Measurements from ENCODE around the gene KCNC2. TPM values are rescaled to one million over a fixed set of nuclear protein-coding genes. Genes with fewer than 3 reads are reported as not detected.

The KCNC2 gene
- total RNA-seq, 3 donors from 2014 or later, result 0.29 to 1.3 TPM; not detected in 1

DNA sequence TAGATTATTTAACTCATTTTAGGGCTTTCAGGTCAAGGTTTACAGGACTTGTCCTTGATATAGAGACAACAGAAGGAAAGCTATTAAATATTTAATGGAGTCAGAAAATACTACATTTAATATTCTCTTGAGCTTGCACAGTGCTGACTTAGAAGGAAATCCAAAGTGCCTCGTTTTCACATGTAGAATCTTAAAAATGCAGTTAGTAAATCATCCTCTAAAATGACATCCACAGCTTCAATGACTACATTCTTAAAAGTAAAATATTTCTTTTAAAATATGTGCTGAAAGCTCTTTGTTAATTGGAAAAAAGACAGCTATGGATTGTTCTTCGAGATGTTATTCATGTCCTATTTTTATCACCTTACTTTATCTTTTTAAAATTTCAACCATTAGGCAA, 146.9 kb downstream of the KCNC2 start:
- TF ChIP-seq, protein P1, sequence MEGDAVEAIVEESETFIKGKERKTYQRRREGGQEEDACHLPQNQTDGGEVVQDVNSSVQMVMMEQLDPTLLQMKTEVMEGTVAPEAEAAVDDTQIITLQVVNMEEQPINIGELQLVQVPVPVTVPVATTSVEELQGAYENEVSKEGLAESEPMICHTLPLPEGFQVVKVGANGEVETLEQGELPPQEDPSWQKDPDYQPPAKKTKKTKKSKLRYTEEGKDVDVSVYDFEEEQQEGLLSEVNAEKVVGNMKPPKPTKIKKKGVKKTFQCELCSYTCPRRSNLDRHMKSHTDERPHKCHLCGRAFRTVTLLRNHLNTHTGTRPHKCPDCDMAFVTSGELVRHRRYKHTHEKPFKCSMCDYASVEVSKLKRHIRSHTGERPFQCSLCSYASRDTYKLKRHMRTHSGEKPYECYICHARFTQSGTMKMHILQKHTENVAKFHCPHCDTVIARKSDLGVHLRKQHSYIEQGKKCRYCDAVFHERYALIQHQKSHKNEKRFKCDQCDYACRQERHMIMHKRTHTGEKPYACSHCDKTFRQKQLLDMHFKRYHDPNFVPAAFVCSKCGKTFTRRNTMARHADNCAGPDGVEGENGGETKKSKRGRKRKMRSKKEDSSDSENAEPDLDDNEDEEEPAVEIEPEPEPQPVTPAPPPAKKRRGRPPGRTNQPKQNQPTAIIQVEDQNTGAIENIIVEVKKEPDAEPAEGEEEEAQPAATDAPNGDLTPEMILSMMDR (IDR thresholded peaks at IDR 0.05), result no peak
- TF ChIP-seq POLR2A (IDR thresholded peaks at IDR 0.05), result no peak
- no peak for TF ChIP-seq POLR2AphosphoS5 (IDR thresholded peaks at IDR 0.05)
- no peaks in the 10 kb centered on the region for H3K9me3 ChIP-seq
- intact Hi-C loops (cut with DNase I; ENCODE audit: low total_unique reads), result loop anchor here (10.0 kb wide), 1 partner anchor 698 kb away; no protein-coding TSS in a partner anchor
- H3K36me3 ChIP-seq, result no peaks in the 10 kb centered on the region
- H3K27ac ChIP-seq, result no peak overlapping the region
- no peaks in the 10 kb centered on the region for H3K27me3 ChIP-seq
- no peak for DNase-seq (ENCODE audit: low spot score in 2 of 2)
- no peak overlapping the region for H3K4me3 ChIP-seq
- H3K4me1 ChIP-seq, result no peaks in the 10 kb centered on the region

DNA sequence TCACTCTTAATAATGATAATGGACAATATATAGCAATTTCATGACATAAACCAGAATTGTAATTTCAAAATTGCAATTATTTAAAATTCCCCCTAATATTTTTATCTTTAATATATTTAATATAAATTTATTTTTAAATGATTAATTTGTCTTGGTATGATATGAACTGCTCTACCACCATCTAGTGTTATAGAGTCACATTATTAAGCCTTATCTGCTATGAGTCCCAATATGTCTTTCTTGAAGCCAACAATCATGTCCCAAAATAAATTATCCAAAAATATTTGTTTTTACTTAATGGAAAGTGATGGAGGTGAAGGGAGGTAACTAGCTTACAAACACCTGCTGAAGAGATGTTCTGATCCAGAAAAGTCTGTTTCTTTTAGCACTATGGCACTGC, 151.4 kb downstream of the KCNC2 start:
- TF ChIP-seq, protein P1 (IDR thresholded peaks at IDR 0.05), result no peak
- TF ChIP-seq POLR2A (IDR thresholded peaks at IDR 0.05) (no peak), POLR2AphosphoS5 (IDR thresholded peaks at IDR 0.05) (no peak)
- Histone ChIP-seq H3K36me3 (no peaks in the 10 kb centered on the region), H3K9me3 (no peaks in the 10 kb centered on the region), H3K27ac (no peak overlapping the region), H3K27me3 (no peaks in the 10 kb centered on the region), H3K4me1 (no peaks in the 10 kb centered on the region), H3K4me3 (no peak overlapping the region)
- DNase-seq (ENCODE audit: low spot score in 2 of 2), result no peak
- intact Hi-C loops (cut with DNase I; ENCODE audit: low total_unique reads), result no loop called here

DNA sequence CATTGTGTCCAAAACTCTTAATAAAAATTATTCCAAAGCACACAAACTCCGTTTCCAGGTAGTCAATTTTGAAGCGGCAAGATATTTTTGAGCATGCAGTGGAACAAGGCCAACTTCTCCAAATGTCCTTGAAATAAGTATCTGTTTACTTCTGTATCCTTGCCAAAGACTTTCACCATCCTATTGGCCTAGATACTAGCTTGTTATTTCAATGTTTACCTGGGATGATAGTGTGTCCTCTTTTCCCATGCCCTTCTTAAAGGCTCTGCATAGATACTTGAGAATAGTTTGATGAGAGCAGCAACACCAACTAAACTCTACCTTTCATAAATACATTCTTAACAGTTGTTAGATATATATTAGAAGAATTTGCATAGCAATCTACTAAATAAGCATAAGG, 160.9 kb downstream of the KCNC2 start:
- Histone ChIP-seq H3K36me3 (no peaks in the 10 kb centered on the region), H3K27me3 (no peaks in the 10 kb centered on the region), H3K4me1 (no peaks in the 10 kb centered on the region), H3K27ac (no peak overlapping the region), H3K4me3 (no peak overlapping the region), H3K9me3 (no peaks in the 10 kb centered on the region)
- no peak for DNase-seq (ENCODE audit: low spot score in 2 of 2)
- intact Hi-C loops (cut with DNase I; ENCODE audit: low total_unique reads), result no loop called here
- TF ChIP-seq POLR2A (IDR thresholded peaks at IDR 0.05) (no peak), POLR2AphosphoS5 (IDR thresholded peaks at IDR 0.05) (no peak)
- TF ChIP-seq, protein P1 (IDR thresholded peaks at IDR 0.05), result no peak

DNA sequence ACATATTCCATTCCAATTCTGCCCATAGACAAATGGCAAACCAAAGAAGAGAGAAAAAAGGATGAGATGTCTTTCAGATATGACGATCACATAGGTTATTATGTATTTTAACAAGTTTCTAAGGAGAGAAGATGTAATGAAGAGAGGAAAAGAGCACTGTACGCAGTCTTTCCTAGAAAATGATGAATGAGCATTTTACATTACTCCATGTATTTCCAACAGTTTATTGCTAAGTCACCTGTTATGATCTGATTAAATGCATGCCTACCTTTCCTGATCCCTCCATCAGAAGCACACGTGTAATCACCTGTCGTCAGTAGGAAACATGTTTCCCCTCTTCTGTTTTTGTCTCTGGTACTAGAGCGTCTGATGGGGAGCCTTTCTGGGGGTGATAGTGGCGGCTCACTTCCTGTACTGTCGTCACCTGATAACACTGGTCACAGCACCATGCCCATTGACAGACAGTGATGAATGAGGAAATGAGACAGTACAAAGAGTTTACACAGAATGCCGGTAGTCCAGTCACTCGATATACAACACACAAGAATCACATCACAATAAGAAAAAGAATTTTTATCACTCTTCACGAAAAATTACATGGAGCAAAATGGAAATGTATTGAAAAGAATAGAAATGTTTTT, 161.6 kb downstream of the KCNC2 start:
- intact Hi-C loops (cut with DNase I; ENCODE audit: low total_unique reads), result no loop called here
- Histone ChIP-seq H3K4me1 (no peaks in the 10 kb centered on the region), H3K27me3 (no peaks in the 10 kb centered on the region), H3K27ac (no peak overlapping the region), H3K9me3 (no peaks in the 10 kb centered on the region), H3K36me3 (no peaks in the 10 kb centered on the region), H3K4me3 (no peak overlapping the region)
- TF ChIP-seq POLR2A (IDR thresholded peaks at IDR 0.05) (no peak), POLR2AphosphoS5 (IDR thresholded peaks at IDR 0.05) (no peak)
- TF ChIP-seq, protein P1 (IDR thresholded peaks at IDR 0.05), result no peak
- no peak for DNase-seq (ENCODE audit: low spot score in 2 of 2)

DNA sequence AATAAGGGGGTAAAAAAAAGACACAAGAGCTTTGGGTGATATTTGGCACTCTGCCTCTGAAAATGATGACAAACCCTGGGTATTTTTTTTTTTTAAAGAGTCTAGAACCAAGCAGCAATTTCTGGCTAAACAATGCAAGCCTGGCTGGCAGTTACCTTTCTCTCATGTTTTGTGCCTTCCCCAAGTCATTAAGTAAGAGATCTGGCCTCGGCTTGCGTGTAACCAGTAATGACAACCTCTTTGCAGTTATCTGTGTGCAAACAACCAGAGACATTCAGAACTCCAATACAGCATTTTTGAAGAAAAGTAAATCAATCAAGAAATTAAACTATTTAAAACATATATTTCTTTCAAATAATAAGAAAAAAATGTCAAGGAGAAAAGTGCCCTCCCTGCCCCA, 167.5 kb downstream of the KCNC2 start:
- no peaks in the 10 kb centered on the region for H3K36me3 ChIP-seq
- DNase-seq (ENCODE audit: low spot score in 2 of 2), result no peak
- intact Hi-C loops (cut with DNase I; ENCODE audit: low total_unique reads), result no loop called here
- no peak overlapping the region for H3K4me3 ChIP-seq
- H3K27me3 ChIP-seq, result no peaks in the 10 kb centered on the region
- H3K27ac ChIP-seq, result no peak overlapping the region
- TF ChIP-seq, protein P1 (IDR thresholded peaks at IDR 0.05), result no peak
- TF ChIP-seq POLR2A (IDR thresholded peaks at IDR 0.05) (no peak), POLR2AphosphoS5 (IDR thresholded peaks at IDR 0.05) (no peak)
- no peaks in the 10 kb centered on the region for H3K9me3 ChIP-seq
- no peaks in the 10 kb centered on the region for H3K4me1 ChIP-seq
